NCI-H510A (cell line): ENCODE measurements around the gene MPG.
"Not testable (repeated sequence)": the region's sequence is repeated elsewhere in the genome, so short reads cannot be mapped to it uniquely, and the experiment has no call there.

ENCODE experiments used
- DNase-seq: peaks from one replicate; lab custom pipeline; 2025; lab: John Stamatoyannopoulos, UW

Gene MPG

GRCh38 chr16:77807-78443, at the start of gene MPG:
MPG (plus strand) TSS chr16:78225; CDS start chr16:78310, 85 bp downstream.
- DNase-seq, result peak; percentile 45

GRCh38 chr16:30627-31026, 47.4 kb upstream of the MPG start:
- DNase-seq, result not testable (repeated sequence)

- not testable (repeated sequence) for DNase-seq
Measured at GRCh38 chr16:33154-33876, 44.7 kb upstream of the MPG start.

DNA sequence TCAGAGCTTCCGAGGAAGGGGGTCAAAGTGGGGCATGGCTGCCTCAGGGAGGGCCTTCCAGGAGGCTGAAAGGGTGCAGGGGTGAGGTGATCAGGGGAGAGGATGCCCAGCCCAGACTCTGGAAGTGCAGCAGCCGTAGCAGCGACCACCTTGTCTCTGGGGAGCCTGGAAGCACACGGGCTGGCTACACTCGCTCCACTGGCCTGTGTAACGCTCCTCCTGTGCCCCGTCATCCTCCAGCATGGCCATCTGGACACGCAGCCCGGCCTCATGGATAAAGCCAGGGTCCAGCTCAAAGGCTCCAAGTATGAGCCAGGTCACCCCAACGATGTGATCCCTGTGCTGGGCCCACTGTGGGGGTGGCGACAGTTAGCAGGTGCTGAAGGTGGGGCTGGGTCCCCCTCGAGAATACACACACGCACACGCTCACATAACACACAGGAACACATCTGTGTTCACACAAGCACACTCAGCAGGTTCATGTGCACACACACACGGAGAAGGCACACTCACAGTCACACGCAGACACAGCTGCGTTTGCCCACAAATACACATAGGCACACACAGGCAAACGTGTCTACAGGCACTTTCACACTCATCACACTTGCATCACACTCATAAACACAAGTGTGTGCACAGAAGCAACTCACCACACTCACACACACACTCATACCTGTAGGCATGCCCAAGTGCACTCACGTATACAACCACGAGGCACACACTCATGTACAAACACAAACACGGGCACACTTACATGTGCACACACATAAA, 44.0 kb upstream of the MPG start:
- no peak for DNase-seq

DNA sequence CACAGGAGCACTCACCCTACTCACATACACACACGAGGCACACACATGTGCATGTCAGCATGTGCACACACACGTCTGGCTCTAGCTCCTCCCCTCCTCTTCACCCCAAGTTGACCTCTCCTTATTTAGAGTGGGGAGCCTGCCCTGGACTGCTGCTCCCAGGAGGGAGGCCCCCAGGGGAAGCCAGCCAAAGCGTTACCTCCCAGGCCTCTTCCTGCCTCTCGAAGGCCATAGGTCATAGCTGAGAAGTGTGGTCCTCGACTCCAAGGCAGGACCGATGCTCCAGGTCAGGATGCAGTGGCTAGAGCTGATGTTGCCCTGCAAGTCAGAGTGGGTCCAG, 43.4 kb upstream of the MPG start:
- no peak for DNase-seq

DNA sequence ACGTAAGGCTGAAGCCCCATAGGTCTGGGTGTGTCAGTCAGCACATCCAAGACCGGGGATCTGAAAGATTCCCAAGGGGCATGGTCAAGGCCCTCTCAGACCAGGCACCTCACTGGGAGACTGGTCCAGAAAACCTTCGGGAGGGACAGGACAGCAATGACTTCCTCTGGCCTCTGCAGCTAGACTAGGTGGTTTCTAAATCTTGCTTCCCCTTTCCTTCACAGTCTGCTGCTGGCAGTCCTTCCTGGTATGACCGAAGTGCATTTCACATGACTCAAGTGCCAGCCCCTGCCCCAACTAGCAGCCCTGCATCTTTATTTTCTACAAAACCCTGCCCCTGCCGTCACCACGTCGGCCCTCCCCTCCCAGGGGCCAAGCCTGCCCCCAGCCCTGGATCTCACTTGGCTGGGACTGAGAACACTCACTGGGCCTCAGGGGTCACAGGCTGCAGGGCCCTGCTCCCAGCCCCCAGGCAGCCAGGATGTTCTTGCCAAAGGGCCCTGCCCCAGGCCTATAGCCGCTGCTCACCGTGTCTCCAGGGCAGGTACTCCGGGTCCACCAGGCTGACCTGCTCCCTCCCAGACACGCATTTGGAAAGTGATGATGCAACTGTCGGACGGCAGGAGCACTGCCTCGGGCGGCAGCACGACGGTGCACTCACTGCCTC, 42.9 kb upstream of the MPG start:
- no peak for DNase-seq

DNA sequence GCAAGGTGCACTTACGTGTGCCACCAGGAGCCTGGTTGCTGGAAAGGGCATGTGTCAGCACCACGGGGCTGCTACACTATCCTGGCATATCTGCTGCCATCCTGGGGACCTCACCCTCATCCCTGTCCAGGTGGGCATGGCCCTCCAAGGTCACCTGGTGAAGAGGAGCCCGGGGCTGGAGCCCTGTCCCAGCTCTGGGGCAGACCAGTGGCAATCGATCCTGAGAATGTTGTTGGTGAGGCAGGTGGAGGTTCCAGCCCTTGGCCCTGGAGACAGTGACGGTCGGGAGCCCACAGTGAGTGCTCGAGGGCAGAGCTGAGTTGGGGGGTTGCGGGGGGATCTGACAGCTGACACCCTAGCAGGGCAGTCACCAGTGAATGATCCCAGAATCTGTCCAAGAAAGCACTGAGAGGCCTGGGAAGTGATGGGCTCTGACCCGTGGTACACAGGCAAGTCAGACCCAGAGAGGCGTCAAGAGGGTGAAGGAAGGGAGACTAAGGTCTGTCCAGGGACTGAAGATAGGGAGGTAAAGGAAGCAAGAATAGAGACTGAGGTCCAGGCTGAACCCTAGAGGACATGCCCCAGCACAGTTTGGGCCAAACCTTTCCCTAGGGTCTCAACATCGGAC, 42.2 kb upstream of the MPG start:
- no peak for DNase-seq

GRCh38 chr16:36336-36984, 41.6 kb upstream of the MPG start:
- DNase-seq, result no peak

DNA sequence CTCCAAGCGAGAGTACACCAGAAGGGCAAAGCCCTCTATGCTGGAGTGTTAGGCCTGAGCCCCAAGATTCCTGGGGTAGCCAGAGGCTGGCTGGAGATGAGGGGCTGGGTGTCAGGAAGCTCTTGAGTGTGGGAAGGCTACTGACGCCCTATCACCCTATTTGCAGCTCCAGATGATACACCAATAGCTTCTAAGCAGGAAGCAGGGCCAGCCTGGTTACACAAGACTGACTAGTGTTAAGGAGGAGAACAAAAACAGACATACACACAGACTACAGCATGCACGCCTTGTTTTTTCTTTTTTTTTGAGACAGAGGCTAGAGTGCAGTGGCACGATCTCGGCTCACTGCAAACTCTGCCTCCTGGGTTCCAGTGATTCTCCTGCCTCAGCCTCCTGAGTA, 40.5 kb upstream of the MPG start:
- no peak for DNase-seq

- DNase-seq, result not testable (repeated sequence)
Measured at GRCh38 chr16:38206-38605, 39.8 kb upstream of the MPG start.

GRCh38 chr16:38941-39892, 38.8 kb upstream of the MPG start:
- peak; percentile 32 for DNase-seq

- no peak for DNase-seq
Measured at GRCh38 chr16:41439-42068, 36.5 kb upstream of the MPG start.

GRCh38 chr16:42069-42457, 36.0 kb upstream of the MPG start:
- no peak for DNase-seq

DNA sequence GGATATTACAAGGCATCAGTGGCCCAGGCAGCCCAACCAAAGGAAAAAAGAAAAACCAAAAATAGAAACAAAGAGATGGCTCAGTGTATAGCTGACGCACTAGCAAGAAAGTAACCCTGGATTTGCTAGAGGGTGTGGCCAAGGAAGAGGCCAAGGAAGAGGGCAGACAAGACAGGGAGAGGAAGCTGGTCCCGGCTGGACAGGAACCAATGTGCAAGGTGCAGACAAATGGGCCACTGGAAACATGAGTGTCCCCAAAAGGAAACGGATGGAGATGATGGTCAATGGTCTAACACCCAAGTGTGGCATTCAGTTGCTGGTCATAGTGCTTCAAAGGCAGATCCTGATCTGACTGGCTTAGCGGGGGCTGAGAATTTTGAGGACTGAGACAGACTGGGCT, 35.3 kb upstream of the MPG start:
- no peak for DNase-seq

DNA sequence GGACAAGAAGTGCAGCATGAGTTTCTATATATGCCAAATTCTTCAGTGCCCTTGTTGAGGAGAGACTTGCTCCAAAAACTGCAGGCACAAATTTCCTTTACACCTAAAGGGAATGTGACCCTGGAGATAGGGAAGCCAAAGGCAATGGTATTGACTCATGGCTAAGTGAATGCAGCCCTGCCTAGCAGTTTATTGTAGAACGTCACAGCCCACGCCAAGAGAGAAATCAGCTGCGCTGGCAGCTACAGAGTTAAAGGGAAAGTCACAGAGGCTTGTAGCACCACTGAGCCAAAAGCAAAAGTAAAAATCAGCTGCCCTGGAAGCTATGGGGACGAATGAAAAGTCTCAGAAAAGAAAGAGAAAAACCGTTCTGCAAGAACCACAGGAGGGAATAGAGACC, 34.7 kb upstream of the MPG start:
- DNase-seq, result no peak

DNA sequence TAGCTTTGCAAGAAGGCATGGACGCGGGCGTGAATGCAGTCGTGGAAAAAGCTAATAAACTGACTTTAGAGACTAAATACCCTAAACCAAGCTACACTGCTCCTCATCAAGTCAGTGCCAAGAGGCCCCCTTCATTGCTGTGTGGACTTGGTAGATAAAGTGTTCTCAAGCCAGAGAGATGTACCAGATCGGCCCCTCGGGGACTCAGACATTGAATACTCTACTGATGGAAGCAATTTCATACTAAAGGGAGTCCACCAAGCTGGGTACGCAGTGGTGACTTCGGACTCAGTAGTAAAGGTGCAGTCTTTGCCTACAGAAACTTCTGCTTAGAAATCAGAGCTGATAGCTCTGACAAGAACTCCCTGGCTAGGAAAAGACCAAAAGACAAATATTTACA, 33.4 kb upstream of the MPG start:
- no peak for DNase-seq

DNA sequence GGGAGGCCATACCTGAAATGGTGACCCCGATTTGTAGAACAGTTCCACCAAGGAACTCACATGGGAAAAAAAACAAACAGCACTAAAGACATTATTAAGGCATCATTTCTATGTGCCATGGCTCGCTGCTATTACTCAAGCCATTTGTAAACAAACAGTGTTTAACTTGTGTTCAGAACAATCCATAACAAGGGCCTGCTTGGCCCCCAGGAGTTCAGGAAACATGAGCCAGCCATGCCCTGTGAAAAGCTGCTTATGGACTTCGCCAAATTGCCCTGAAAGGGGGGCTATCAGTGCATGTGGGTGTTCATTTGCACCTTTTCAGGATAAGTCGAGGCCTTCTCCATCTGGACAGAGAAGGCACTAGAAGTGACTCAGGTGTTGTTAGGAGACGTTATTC, 32.6 kb upstream of the MPG start:
- DNase-seq, result no peak

GRCh38 chr16:46510-46909, 31.5 kb upstream of the MPG start:
- DNase-seq, result not testable (repeated sequence)

DNA sequence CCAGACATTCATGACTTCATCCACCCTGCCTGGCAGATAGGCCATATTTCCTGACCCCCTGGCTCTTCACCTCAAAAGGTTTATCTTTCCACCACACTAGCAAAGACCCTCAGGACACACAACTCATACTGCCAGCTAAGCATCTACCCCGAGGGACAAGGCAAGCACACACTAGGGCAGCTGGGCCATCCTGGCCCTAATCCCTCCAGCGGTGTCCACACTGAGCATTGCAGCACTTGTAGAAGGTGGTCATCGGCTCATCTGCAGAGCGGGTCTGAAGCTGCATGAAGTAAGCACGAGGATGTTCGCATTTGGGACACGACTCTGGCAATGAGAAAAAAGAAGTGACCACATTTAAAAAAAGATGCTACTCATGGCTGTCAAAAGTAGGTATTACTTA, 30.8 kb upstream of the MPG start:
- no peak for DNase-seq
